Keratinocyte (primary cell): ENCODE measurements around the gene BARX1.

Source experiments
- EZH2 ChIP-seq: IDR thresholded peaks from one replicate; pipeline ENCODE4 v1.6.1; 2012; ENCODE audit warnings: inconsistent platforms, mild to moderate bottlenecking, low read length, moderate library complexity
- TF ChIP-seq, protein P1 (sequence below), 3 experiments: IDR thresholded peaks in 1 of 3; conservative IDR thresholded peaks in 1 of 3; optimal IDR thresholded peaks in 1 of 3; 2 replicates in 2 of 3; 3 replicates in 1 of 3; pipeline versions ENCODE3 to v1.5.1; 2011; ENCODE audit warnings: low read length in 3 of 3, mild to moderate bottlenecking in 3 of 3, moderate library complexity in 2 of 3, control low read depth in 1 of 3, inconsistent platforms in 1 of 3; ENCODE audit not compliant: insufficient read depth in 2 of 3; ENCODE audit errors: extremely low read depth in 1 of 3

GRCh38 chr9:93909242-93909616, 45.9 kb downstream of the BARX1 start:
- TF ChIP-seq, protein P1, sequence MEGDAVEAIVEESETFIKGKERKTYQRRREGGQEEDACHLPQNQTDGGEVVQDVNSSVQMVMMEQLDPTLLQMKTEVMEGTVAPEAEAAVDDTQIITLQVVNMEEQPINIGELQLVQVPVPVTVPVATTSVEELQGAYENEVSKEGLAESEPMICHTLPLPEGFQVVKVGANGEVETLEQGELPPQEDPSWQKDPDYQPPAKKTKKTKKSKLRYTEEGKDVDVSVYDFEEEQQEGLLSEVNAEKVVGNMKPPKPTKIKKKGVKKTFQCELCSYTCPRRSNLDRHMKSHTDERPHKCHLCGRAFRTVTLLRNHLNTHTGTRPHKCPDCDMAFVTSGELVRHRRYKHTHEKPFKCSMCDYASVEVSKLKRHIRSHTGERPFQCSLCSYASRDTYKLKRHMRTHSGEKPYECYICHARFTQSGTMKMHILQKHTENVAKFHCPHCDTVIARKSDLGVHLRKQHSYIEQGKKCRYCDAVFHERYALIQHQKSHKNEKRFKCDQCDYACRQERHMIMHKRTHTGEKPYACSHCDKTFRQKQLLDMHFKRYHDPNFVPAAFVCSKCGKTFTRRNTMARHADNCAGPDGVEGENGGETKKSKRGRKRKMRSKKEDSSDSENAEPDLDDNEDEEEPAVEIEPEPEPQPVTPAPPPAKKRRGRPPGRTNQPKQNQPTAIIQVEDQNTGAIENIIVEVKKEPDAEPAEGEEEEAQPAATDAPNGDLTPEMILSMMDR (optimal IDR thresholded peaks at IDR 0.05 in 1 of 3, IDR thresholded peaks at IDR 0.05 in 1 of 3, conservative IDR thresholded peaks at IDR 0.05 in 1 of 3; ENCODE audit: extremely low read depth in 1 of 3, insufficient read depth in 2 of 3, low read length in 3 of 3): no peak
- no peak for TF ChIP-seq EZH2
